Parietal lobe (tissue), 2 donors: Measurements from ENCODE around the gene TOMM6. TPM values are rescaled to one million over a fixed set of nuclear protein-coding genes. Genes with fewer than 3 reads are reported as not detected.

Experiments
- small RNA-seq: library from RNA; depleted of rRNA; stranded (forward); fragments of <200 nt; gene quantifications from one replicate; pipeline ENCODE3, GENCODE V24; 2014; ENCODE audit warnings: low replicate concordance
- total RNA-seq: library from RNA; depleted of rRNA; stranded (reverse); fragments of >200 nt; gene quantifications from one replicate; pipeline ENCODE4 v1.2.3, GENCODE V29; 2014

TOMM6 gene
- 30.4 TPM for total RNA-seq

GRCh38 chr6:41787219-41787917 is at the start of gene TOMM6:
TSS of gene TOMM6 (plus strand) at chr6:41787694. CDS start at chr6:41787698, 4 bp downstream.

GRCh38 chr6:41747256-41748101 is 40.0 kb upstream of the TOMM6 start, which contains the start of gene PGC:
TSS of gene PGC (minus strand) at chr6:41747397. CDS start at chr6:41747334, 63 bp downstream.

GRCh38 chr6:41779788-41780550 is 7.5 kb upstream of the TOMM6 start, which contains the start of gene FRS3:
TSS of gene FRS3 (minus strand) at chr6:41779900. CDS start at chr6:41776987, 2,913 bp downstream.

GRCh38 chr6:41780551-41781365 is 6.7 kb upstream of the TOMM6 start, which contains the start of gene PRICKLE4:
TSS of gene PRICKLE4 (plus strand) at chr6:41780782. CDS start at chr6:41783474, 2,692 bp downstream.

Small RNA genes lying within 50 kb of the gene (small RNA-seq; reads per million reads assigned to genes)
- not detected for gene AL365205.2
- gene AL365205.3 = not detected
- not detected for gene RF00393

Other genes with a start within 250 kb of the TOMM6 start
- gene FOXP4, start 241.3 kb upstream of the TOMM6 start, total RNA-seq = 3.4 TPM
- gene MDFI, start 149.2 kb upstream of the TOMM6 start, total RNA-seq = 12.5 TPM
- gene TFEB, start 52.1 kb upstream of the TOMM6 start, total RNA-seq = 2.2 TPM
- gene PGC, start 40.3 kb upstream of the TOMM6 start, total RNA-seq = not detected
- 9.4 TPM for gene FRS3, start 7.8 kb upstream of the TOMM6 start, total RNA-seq
- 1.6 TPM for gene PRICKLE4, start 6.9 kb upstream of the TOMM6 start, total RNA-seq
- 24.4 TPM for gene USP49, start 107.7 kb downstream of the TOMM6 start, total RNA-seq
- 21.0 TPM for gene MED20, start 133.4 kb downstream of the TOMM6 start, total RNA-seq
- gene BYSL, start 133.8 kb downstream of the TOMM6 start, total RNA-seq = 11.9 TPM
- gene CCND3, start 154.1 kb downstream of the TOMM6 start, total RNA-seq = 16.0 TPM